HCT116 (cell line): ENCODE measurements around the gene CDYL. TPM values are rescaled to one million over a fixed set of nuclear protein-coding genes. Genes with fewer than 3 reads are reported as not detected.

Experiments
- ATAC-seq: fragments of 200-7000 bp; cut with Tn5 transposase; 2 replicates; pipeline ENCODE4 v1.9.1; 2020; ENCODE audit warnings: mild to moderate bottlenecking, moderate library complexity
- BruUV-seq: library from RNA; stranded (reverse); fragments of 400-500 nt; replicated peaks from 2 replicates; lab custom pipeline; 2021; lab: Mats Ljungman, UMichigan
- CTCF ChIA-PET: fragments of 300-600 bp; sonication (Branson Sonifier 250); formaldehyde crosslinking; loops from one replicate; lab custom pipeline; 2021; ENCODE audit warnings: antibody characterized with exemption; lab: Charles Lee
- POLR2A ChIA-PET: fragments of 300-600, 350-600 bp; sonication (Branson Sonifier 250); formaldehyde crosslinking; loops from one replicate; lab custom pipeline; 2021; ENCODE audit warnings: antibody characterized with exemption; lab: Charles Lee
- RAD21 ChIA-PET, 2 experiments: fragments of 300-600 bp; sonication (Branson Sonifier 250); formaldehyde crosslinking; loops; one replicate each; lab custom pipeline; 2023; ENCODE audit warnings: low total read pairs in 2 of 2; ENCODE audit not compliant: uncharacterized antibody in 2 of 2, unreplicated experiment in 2 of 2, low non-redundant PET in 1 of 2; lab: Charles Lee
- DNase-seq: peaks from one replicate; pipeline ENCODE4 v3.0.0-alpha.2; 2010; ENCODE audit warnings: low read depth, low spot score
- H2AFZ ChIP-seq: fragments of 200-600 bp; shearing (Covaris generic), sonication (generic); 2 replicates; pipeline ENCODE4 v1.6.1; 2017; ENCODE audit warnings: low read depth, mixed run types, mixed read lengths, antibody characterized with exemption, low read length; ENCODE audit not compliant: poor library complexity, severe bottlenecking
- H3K27ac ChIP-seq: 2 replicates; pipeline ENCODE4 v1.5.1; 2012; ENCODE audit warnings: low read depth, low read length
- H3K27me3 ChIP-seq: fragments of 200-600 bp; sonication (generic); 2 replicates; pipeline ENCODE4 v1.6.1; 2016; ENCODE audit warnings: mixed run types, low read length, mixed read lengths; ENCODE audit not compliant: insufficient read depth
- H3K36me3 ChIP-seq, 2 experiments: fragments of 200-500 bp in 1 of 2; fragments of 200-600 bp in 1 of 2; sonication (Bioruptor generic) in 1 of 2; sonication (generic) in 1 of 2; 2 replicates each; pipeline versions ENCODE4 v1.5.1 to v1.6.1; 2014 to 2016; ENCODE audit warnings: low read length in 2 of 2, inconsistent platforms in 1 of 2, mixed read lengths in 1 of 2, mixed run types in 1 of 2; ENCODE audit not compliant: insufficient read depth in 2 of 2, control insufficient read depth in 1 of 2
- H3K4me1 ChIP-seq, 2 experiments: fragments of 200-600 bp in 1 of 2; sonication (generic) in 1 of 2; 2 replicates each; pipeline versions ENCODE4 v1.5.1 to v1.6.1; 2012 to 2017; ENCODE audit warnings: low read length in 2 of 2, inconsistent platforms in 1 of 2, mild to moderate bottlenecking in 1 of 2, mixed read lengths in 1 of 2, mixed run types in 1 of 2, moderate library complexity in 1 of 2; ENCODE audit not compliant: insufficient read depth in 2 of 2, control insufficient read depth in 1 of 2
- H3K4me2 ChIP-seq: fragments of 200-600 bp; sonication (generic); 2 replicates; pipeline ENCODE4 v1.6.1; 2017; ENCODE audit warnings: mixed run types, low read length, mixed read lengths
- H3K4me3 ChIP-seq, 2 experiments: fragments of 200-600 bp in 1 of 2; sonication (generic) in 1 of 2; replicated peaks in 1 of 2; 2 replicates each; pipeline ENCODE4 v1.5.1; 2011 to 2016; ENCODE audit warnings: low read length in 2 of 2, control low read depth in 1 of 2, low read depth in 1 of 2, mild to moderate bottlenecking in 1 of 2, mixed read lengths in 1 of 2, mixed run types in 1 of 2
- H3K79me2 ChIP-seq: fragments of 200-600 bp; sonication (generic); 2 replicates; pipeline ENCODE4 v1.6.1; 2017; ENCODE audit warnings: mild to moderate bottlenecking, mixed run types, low read length, moderate library complexity, mixed read lengths; ENCODE audit not compliant: insufficient read depth
- H3K9ac ChIP-seq: fragments of 200-600 bp; sonication (generic); 2 replicates; pipeline ENCODE4 v1.6.1; 2016; ENCODE audit warnings: low read length, mixed read lengths
- H3K9me2 ChIP-seq: fragments of 200-600 bp; sonication (generic), shearing (Covaris generic); 2 replicates; pipeline ENCODE4 v1.6.1; 2017; ENCODE audit warnings: mixed run types, mild to moderate bottlenecking, moderate library complexity; ENCODE audit not compliant: insufficient read depth
- H3K9me3 ChIP-seq, 2 experiments: fragments of 200-500 bp in 1 of 2; fragments of 200-600 bp in 1 of 2; sonication (Bioruptor generic) in 1 of 2; sonication (generic) in 1 of 2; 2 replicates each; pipeline ENCODE4 v1.6.1; 2014 to 2017; ENCODE audit warnings: low read length in 2 of 2, mixed read lengths in 2 of 2, inconsistent platforms in 1 of 2, low read depth in 1 of 2, mild to moderate bottlenecking in 1 of 2, mixed run types in 1 of 2, moderate library complexity in 1 of 2; ENCODE audit not compliant: control insufficient read depth in 1 of 2, insufficient read depth in 1 of 2
- H4K20me1 ChIP-seq: fragments of 200-600 bp; sonication (generic), shearing (Covaris generic); 2 replicates; pipeline ENCODE4 v1.6.1; 2017; ENCODE audit warnings: mixed run types, mild to moderate bottlenecking, moderate library complexity; ENCODE audit not compliant: insufficient read depth
- JUND ChIP-seq: IDR thresholded peaks from 2 replicates; pipeline ENCODE4 v1.6.1; 2012
- POLR2AphosphoS5 ChIP-seq: IDR thresholded peaks from 2 replicates; pipeline ENCODE4 v1.6.1; 2011; ENCODE audit warnings: mild to moderate bottlenecking, low read depth, low read length, moderate library complexity
- SIN3A ChIP-seq: IDR thresholded peaks from 2 replicates; pipeline ENCODE4 v1.6.1; 2012; ENCODE audit warnings: low read depth
- ZFX ChIP-seq: fragments of 450-650 bp; IDR thresholded peaks from 2 replicates; pipeline ENCODE4 v1.6.1; 2017
- intact Hi-C: fragments of 100-400 bp; cut with micrococcal nuclease; formaldehyde crosslinking; loops from 2 replicates; pipeline ENCODE4 v1.10.0; 2022
- total RNA-seq: library from RNA; stranded (reverse); gene quantifications from one replicate; pipeline ENCODE4 v1.2.1, GENCODE V29; 2021; ENCODE audit not compliant: unreplicated experiment
- TF ChIP-seq, protein P1 (sequence below): IDR thresholded peaks from 2 replicates; pipeline ENCODE4 v1.6.1; 2011; ENCODE audit warnings: mild to moderate bottlenecking, low read length, moderate library complexity; ENCODE audit not compliant: insufficient replicate concordance; ENCODE audit errors: extremely low read depth

Gene CDYL
- total RNA-seq, 1 experiment from 2014 or later: 42.6 TPM

DNA sequence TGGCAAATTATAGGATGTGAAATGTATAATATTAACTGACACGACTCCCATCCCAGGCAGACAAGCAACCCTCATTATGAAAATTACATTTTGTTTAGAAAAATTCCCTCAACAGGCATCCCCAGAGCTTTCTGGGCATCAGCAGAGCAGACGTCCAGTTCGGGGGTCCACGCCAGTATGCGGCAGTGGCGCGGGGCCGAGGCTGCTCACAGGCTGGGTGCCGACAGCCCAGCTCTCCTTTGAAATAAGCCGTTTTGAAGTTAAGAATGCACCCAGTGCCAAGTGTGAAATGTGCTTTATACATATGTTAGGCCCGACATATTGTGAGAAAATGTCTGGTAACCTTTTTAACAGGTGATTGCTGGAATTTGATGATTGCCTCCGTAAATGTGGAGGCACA, 177.2 kb downstream of the CDYL start (continued):
- TF ChIP-seq, protein P1, sequence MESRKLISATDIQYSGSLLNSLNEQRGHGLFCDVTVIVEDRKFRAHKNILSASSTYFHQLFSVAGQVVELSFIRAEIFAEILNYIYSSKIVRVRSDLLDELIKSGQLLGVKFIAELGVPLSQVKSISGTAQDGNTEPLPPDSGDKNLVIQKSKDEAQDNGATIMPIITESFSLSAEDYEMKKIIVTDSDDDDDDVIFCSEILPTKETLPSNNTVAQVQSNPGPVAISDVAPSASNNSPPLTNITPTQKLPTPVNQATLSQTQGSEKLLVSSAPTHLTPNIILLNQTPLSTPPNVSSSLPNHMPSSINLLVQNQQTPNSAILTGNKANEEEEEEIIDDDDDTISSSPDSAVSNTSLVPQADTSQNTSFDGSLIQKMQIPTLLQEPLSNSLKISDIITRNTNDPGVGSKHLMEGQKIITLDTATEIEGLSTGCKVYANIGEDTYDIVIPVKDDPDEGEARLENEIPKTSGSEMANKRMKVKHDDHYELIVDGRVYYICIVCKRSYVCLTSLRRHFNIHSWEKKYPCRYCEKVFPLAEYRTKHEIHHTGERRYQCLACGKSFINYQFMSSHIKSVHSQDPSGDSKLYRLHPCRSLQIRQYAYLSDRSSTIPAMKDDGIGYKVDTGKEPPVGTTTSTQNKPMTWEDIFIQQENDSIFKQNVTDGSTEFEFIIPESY: no peak
- no peak for TF ChIP-seq JUND
- TF ChIP-seq SIN3A: no peak

DNA sequence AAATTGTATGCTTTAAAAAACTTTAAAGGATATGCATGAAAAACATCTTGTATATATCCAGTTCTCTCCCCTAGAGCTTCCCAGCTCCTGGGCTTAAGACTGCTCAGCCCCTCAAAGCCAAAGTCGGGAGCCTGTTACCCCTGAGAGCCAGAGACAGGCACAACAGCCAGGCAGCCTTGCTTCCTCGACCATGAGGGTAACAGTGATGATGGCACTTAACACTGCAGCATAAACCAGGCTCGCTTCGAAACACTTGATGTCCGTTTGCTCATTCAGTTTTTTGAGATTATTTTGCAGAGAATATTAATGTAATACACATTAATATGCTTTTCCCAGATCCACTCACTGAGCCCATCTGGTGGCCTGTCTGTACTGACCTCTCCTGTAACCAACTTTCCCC, 180.4 kb downstream of the CDYL start:
- Histone ChIP-seq H3K27ac (no peak overlapping the region), H3K27me3 (no peaks in the 10 kb centered on the region), H3K79me2 (no peaks in the 10 kb centered on the region), H2AFZ (no peak overlapping the region), H3K4me2 (no peak overlapping the region), H3K4me3 (no peak overlapping the region), H4K20me1 (no peaks in the 10 kb centered on the region), H3K9me2 (no peaks in the 10 kb centered on the region), H3K9ac (no peak overlapping the region), H3K9me3 (no peaks in the 10 kb centered on the region), H3K4me1 (no peaks in the 10 kb centered on the region), H3K36me3 (no peaks in the 10 kb centered on the region)
- TF ChIP-seq POLR2AphosphoS5 (peak; percentile 16; the same call in 1 of the 2 replicates), ZFX (no peak)
- intact Hi-C loops: no loop called here
- ChIA-PET RAD21 (no interaction called here), CTCF (no interaction called here), POLR2A (no interaction called here)
- DNase-seq: no peak
- no TSS peak for BruUV-seq
- ATAC-seq: no peak
